ENCODE data around the gene PITPNB.

The PITPNB gene

DNA sequence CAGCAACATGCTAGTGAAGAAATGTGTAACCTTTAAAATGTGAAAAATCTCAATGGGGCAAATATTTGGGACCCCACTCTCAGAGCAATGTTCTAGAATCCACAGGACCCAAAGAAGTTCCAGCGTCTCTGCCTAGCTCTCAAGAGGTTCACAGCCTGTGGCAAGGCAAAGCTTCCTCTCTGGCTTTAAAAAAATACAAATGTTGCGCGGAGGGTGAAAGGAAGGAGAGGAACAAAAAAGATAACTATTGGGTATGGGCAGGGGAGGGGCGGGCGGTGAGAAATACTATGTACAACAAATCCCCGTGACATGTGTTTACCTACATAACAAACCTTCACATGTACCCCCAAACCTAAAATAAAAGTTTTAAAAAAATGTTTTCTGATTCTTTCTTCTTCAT lies 53.6 kb downstream of the PITPNB start:
- Histone ChIP-seq H2AFZ (ENCODE audit: low read depth, low read length) (no peak overlapping the region), H4K20me1 (ENCODE audit: insufficient read depth, low read length) (peaks cover 15% of the 10 kb centered on the region), H3K79me2 (ENCODE audit: low read length) (peaks cover 66% of the 10 kb centered on the region), H3K27me3 (ENCODE audit: low read depth, low read length) (no peaks in the 10 kb centered on the region), H3K4me3 (ENCODE audit: low read length) (no peak overlapping the region), H3K4me2 (ENCODE audit: low read length) (no peak overlapping the region), H3K4me1 (ENCODE audit: low read length) (peaks cover 27% of the 10 kb centered on the region), H3K9me3 (ENCODE audit: insufficient read depth, low read length) (no peaks in the 10 kb centered on the region), H3K9ac (ENCODE audit: low read length) (no peak overlapping the region), H3K27ac (ENCODE audit: low read length) (no peak overlapping the region), H3K36me3 (replicated peaks; ENCODE audit: low read depth, low read length) (peaks cover 65% of the 10 kb centered on the region)
- TF ChIP-seq, protein P1, sequence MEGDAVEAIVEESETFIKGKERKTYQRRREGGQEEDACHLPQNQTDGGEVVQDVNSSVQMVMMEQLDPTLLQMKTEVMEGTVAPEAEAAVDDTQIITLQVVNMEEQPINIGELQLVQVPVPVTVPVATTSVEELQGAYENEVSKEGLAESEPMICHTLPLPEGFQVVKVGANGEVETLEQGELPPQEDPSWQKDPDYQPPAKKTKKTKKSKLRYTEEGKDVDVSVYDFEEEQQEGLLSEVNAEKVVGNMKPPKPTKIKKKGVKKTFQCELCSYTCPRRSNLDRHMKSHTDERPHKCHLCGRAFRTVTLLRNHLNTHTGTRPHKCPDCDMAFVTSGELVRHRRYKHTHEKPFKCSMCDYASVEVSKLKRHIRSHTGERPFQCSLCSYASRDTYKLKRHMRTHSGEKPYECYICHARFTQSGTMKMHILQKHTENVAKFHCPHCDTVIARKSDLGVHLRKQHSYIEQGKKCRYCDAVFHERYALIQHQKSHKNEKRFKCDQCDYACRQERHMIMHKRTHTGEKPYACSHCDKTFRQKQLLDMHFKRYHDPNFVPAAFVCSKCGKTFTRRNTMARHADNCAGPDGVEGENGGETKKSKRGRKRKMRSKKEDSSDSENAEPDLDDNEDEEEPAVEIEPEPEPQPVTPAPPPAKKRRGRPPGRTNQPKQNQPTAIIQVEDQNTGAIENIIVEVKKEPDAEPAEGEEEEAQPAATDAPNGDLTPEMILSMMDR (IDR thresholded peaks at IDR 0.05; ENCODE audit: low read depth, low read length): no peak
- no peak for TF ChIP-seq EZH2phosphoT487 (IDR thresholded peaks at IDR 0.05; ENCODE audit: low read depth)

DNA sequence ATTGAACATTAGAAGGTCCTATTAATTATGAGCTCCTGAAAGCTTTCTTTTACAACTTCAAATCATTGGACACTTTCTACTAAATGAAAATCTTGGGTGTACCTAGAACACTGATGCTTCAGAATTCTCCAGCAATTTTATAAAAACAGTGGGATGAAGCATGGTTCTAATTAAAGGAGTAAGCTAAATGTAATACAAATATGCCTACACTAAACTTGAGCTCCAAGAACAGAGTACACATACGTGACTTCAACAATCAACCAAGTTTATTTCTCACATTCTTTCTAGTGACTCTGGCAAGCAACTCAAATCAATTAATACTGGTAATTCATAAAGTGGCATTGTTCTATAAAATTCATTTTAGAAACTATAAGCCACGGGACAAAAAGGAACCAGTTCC lies 55.5 kb downstream of the PITPNB start:
- H4K20me1 ChIP-seq (ENCODE audit: insufficient read depth, low read length): peaks cover 3% of the 10 kb centered on the region; the same call in 1 of the 2 replicates
- H3K4me3 ChIP-seq (ENCODE audit: low read length): no peak overlapping the region
- H3K36me3 ChIP-seq (replicated peaks; ENCODE audit: low read depth, low read length): peaks cover 61% of the 10 kb centered on the region
- H3K4me2 ChIP-seq (ENCODE audit: low read length): no peak overlapping the region
- H3K9ac ChIP-seq (ENCODE audit: low read length): no peak overlapping the region
- no peak overlapping the region for H2AFZ ChIP-seq (ENCODE audit: low read depth, low read length)
- no peaks in the 10 kb centered on the region for H3K9me3 ChIP-seq (ENCODE audit: insufficient read depth, low read length)
- H3K27ac ChIP-seq (ENCODE audit: low read length): no peak overlapping the region
- H3K4me1 ChIP-seq (ENCODE audit: low read length): peaks cover 12% of the 10 kb centered on the region
- no peak for TF ChIP-seq EZH2phosphoT487 (IDR thresholded peaks at IDR 0.05; ENCODE audit: low read depth)
- TF ChIP-seq, protein P1 (IDR thresholded peaks at IDR 0.05; ENCODE audit: low read depth, low read length): no peak
- H3K79me2 ChIP-seq (ENCODE audit: low read length): peaks cover 48% of the 10 kb centered on the region
- H3K27me3 ChIP-seq (ENCODE audit: low read depth, low read length): no peaks in the 10 kb centered on the region

DNA sequence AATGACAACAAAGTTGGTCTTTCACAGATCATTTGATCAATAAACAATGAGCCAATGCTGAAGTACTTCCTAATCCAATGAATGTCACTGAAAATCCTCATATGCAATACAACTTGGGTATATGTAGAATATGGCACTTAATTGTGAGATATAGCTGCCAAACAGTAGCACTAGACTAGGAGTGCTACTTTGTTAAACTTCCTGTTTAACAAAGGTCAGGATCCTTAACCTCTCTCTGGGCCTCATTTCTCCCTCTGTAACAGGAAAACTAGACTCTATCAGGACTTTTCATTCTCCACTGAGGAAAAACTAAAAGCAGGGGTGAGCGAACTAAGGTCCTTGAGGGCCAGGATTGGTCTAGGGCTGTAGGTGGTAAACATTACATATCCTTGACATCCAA lies 56.1 kb downstream of the PITPNB start:
- H2AFZ ChIP-seq (ENCODE audit: low read depth, low read length): no peak overlapping the region
- no peak overlapping the region for H3K9ac ChIP-seq (ENCODE audit: low read length)
- H3K27me3 ChIP-seq (ENCODE audit: low read depth, low read length): no peaks in the 10 kb centered on the region
- no peak for TF ChIP-seq EZH2phosphoT487 (IDR thresholded peaks at IDR 0.05; ENCODE audit: low read depth)
- TF ChIP-seq, protein P1 (IDR thresholded peaks at IDR 0.05; ENCODE audit: low read depth, low read length): no peak
- H3K27ac ChIP-seq (ENCODE audit: low read length): no peak overlapping the region
- no peaks in the 10 kb centered on the region for H3K9me3 ChIP-seq (ENCODE audit: insufficient read depth, low read length)
- peaks cover 62% of the 10 kb centered on the region for H3K36me3 ChIP-seq (replicated peaks; ENCODE audit: low read depth, low read length)
- peaks cover 3% of the 10 kb centered on the region; the same call in 1 of the 2 replicates for H4K20me1 ChIP-seq (ENCODE audit: insufficient read depth, low read length)
- H3K4me3 ChIP-seq (ENCODE audit: low read length): no peak overlapping the region
- H3K79me2 ChIP-seq (ENCODE audit: low read length): peaks cover 43% of the 10 kb centered on the region
- peaks cover 7% of the 10 kb centered on the region for H3K4me1 ChIP-seq (ENCODE audit: low read length)
- no peak overlapping the region for H3K4me2 ChIP-seq (ENCODE audit: low read length)

DNA sequence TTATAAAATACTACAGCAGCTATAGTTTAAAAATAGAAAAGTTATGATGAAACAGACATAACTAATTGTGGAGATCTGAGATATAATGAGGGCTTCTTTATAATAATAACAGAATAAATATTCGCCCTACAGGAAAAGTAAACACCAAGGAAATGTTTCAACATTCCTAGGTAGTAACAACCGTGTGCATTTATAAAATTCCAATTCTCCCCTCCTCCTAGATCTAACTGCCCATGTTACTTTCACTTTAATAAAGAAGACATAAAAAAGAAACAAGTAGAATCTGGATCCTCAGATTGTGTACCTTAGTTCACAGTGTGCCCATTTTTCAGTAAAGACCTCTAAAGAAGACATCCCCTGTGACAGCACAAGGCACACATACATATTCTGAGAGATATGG lies 59.7 kb downstream of the PITPNB start:
- TF ChIP-seq EZH2phosphoT487 (IDR thresholded peaks at IDR 0.05; ENCODE audit: low read depth): no peak
- TF ChIP-seq, protein P1 (IDR thresholded peaks at IDR 0.05; ENCODE audit: low read depth, low read length): no peak
- no peak overlapping the region for H3K9ac ChIP-seq (ENCODE audit: low read length)
- no peak overlapping the region for H3K4me3 ChIP-seq (ENCODE audit: low read length)
- no peaks in the 10 kb centered on the region for H4K20me1 ChIP-seq (ENCODE audit: insufficient read depth, low read length)
- H3K9me3 ChIP-seq (ENCODE audit: insufficient read depth, low read length): no peaks in the 10 kb centered on the region
- no peaks in the 10 kb centered on the region for H3K4me1 ChIP-seq (ENCODE audit: low read length)
- no peaks in the 10 kb centered on the region for H3K27me3 ChIP-seq (ENCODE audit: low read depth, low read length)
- H3K4me2 ChIP-seq (ENCODE audit: low read length): no peak overlapping the region
- H3K36me3 ChIP-seq (replicated peaks; ENCODE audit: low read depth, low read length): peaks cover 67% of the 10 kb centered on the region
- peaks cover 18% of the 10 kb centered on the region for H3K79me2 ChIP-seq (ENCODE audit: low read length)
- no peak overlapping the region for H2AFZ ChIP-seq (ENCODE audit: low read depth, low read length)
- no peak overlapping the region for H3K27ac ChIP-seq (ENCODE audit: low read length)

Data from OCI-LY3 (cell line).